ENCODE data around the gene REXO1. TPM values are rescaled to one million over a fixed set of nuclear protein-coding genes. Genes with fewer than 3 reads are reported as not detected.

REXO1 gene
- total and polyA plus RNA-seq, 2 of the 13 experiments (the other 11 are each of a cell fraction or from before 2014, with no cell fraction given): 5.0 to 11.2 TPM

DNA sequence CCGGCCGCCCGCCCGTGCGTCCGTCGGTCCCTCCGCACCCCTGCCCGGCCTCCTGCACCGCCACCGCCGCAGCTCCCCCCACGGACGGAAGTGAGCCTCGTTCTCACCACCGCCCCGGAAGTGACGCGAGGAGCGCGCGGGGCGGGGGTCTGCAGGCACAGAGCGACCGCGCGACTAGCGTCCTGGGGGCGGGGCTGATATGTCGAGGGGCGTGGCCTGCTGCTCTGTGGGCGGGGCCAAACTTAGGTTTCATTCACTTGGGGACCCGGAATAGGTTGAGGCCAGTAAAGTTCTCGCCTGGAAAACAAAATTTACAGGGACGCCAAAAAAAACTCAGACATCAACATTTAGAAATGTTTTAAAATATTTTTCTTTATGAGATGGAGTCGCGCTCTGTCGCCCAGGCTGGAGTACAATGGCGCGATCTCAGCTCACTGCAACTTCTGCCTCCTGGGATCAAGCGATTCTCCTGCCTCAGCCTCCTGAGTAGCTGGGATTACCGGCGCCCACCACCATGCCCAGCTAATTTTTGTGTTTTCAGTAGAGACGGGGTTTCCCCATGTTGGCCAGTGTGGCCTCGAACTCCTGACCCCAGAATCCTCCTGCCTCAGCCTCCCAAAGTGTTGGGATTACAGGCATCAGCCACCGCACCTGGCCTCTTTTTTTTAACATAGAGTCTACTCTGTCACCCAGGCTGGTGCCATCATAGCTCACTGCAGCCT is 37.3 kb upstream of the REXO1 start, which contains the start of gene ABHD17A (continued):
- 0 out of 2 replicates have a peak, but pooled peaks have one; percentile 0 for TF ChIP-seq SRY (CRISPR knock-in tag; IDR thresholded peaks at IDR 0.05)
- TF ChIP-seq FOSL2 (CRISPR knock-in tag; IDR thresholded peaks at IDR 0.05): peak; percentile 9; the same call in 1 of the 2 replicates
- TF ChIP-seq, protein P1, sequence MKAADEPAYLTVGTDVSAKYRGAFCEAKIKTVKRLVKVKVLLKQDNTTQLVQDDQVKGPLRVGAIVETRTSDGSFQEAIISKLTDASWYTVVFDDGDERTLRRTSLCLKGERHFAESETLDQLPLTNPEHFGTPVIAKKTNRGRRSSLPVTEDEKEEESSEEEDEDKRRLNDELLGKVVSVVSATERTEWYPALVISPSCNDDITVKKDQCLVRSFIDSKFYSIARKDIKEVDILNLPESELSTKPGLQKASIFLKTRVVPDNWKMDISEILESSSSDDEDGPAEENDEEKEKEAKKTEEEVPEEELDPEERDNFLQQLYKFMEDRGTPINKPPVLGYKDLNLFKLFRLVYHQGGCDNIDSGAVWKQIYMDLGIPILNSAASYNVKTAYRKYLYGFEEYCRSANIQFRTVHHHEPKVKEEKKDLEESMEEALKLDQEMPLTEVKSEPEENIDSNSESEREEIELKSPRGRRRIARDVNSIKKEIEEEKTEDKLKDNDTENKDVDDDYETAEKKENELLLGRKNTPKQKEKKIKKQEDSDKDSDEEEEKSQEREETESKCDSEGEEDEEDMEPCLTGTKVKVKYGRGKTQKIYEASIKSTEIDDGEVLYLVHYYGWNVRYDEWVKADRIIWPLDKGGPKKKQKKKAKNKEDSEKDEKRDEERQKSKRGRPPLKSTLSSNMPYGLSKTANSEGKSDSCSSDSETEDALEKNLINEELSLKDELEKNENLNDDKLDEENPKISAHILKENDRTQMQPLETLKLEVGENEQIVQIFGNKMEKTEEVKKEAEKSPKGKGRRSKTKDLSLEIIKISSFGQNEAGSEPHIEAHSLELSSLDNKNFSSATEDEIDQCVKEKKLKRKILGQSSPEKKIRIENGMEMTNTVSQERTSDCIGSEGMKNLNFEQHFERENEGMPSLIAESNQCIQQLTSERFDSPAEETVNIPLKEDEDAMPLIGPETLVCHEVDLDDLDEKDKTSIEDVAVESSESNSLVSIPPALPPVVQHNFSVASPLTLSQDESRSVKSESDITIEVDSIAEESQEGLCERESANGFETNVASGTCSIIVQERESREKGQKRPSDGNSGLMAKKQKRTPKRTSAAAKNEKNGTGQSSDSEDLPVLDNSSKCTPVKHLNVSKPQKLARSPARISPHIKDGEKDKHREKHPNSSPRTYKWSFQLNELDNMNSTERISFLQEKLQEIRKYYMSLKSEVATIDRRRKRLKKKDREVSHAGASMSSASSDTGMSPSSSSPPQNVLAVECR (CRISPR knock-in tag; IDR thresholded peaks at IDR 0.05; ENCODE audit: borderline replicate concordance): peak; percentile 62; the same call in 1 of the 2 replicates
- TF ChIP-seq, protein P2, sequence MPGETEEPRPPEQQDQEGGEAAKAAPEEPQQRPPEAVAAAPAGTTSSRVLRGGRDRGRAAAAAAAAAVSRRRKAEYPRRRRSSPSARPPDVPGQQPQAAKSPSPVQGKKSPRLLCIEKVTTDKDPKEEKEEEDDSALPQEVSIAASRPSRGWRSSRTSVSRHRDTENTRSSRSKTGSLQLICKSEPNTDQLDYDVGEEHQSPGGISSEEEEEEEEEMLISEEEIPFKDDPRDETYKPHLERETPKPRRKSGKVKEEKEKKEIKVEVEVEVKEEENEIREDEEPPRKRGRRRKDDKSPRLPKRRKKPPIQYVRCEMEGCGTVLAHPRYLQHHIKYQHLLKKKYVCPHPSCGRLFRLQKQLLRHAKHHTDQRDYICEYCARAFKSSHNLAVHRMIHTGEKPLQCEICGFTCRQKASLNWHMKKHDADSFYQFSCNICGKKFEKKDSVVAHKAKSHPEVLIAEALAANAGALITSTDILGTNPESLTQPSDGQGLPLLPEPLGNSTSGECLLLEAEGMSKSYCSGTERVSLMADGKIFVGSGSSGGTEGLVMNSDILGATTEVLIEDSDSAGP (CRISPR knock-in tag; IDR thresholded peaks at IDR 0.05; ENCODE audit: borderline replicate concordance): peak; percentile 58
- peak; percentile 46; the same call in 1 of the 2 replicates for TF ChIP-seq POLR2AphosphoS5 (IDR thresholded peaks at IDR 0.05; ENCODE audit: low read depth, low read length)
- TF ChIP-seq CBFB (CRISPR knock-in tag; IDR thresholded peaks at IDR 0.05): 0 out of 2 replicates have a peak, but pooled peaks have one; percentile 12
- TF ChIP-seq ZSCAN25 (CRISPR knock-in tag; IDR thresholded peaks at IDR 0.05): peak; percentile 95
- 0 out of 2 replicates have a peak, but pooled peaks have one; percentile 6 for TF ChIP-seq SOX5 (CRISPR knock-in tag; IDR thresholded peaks at IDR 0.05; ENCODE audit: borderline replicate concordance)
- 0 out of 2 replicates have a peak, but pooled peaks have one; percentile 43 for TF ChIP-seq ZNF792 (CRISPR knock-in tag; IDR thresholded peaks at IDR 0.05)
- TF ChIP-seq, protein P3, sequence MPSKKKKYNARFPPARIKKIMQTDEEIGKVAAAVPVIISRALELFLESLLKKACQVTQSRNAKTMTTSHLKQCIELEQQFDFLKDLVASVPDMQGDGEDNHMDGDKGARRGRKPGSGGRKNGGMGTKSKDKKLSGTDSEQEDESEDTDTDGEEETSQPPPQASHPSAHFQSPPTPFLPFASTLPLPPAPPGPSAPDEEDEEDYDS (CRISPR knock-in tag; IDR thresholded peaks at IDR 0.05): peak; percentile 61; the same call in 1 of the 2 replicates
- peak; percentile 69 for TF ChIP-seq PHF8 (CRISPR knock-in tag; IDR thresholded peaks at IDR 0.05)
- TF ChIP-seq, protein P4, sequence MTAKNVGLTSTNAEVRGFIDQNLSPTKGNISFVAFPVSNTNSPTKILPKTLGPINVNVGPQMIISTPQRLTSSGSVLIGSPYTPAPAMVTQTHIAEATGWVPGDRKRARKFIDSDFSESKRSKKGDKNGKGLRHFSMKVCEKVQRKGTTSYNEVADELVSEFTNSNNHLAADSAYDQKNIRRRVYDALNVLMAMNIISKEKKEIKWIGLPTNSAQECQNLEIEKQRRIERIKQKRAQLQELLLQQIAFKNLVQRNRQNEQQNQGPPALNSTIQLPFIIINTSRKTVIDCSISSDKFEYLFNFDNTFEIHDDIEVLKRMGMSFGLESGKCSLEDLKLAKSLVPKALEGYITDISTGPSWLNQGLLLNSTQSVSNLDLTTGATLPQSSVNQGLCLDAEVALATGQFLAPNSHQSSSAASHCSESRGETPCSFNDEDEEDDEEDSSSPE (CRISPR knock-in tag; IDR thresholded peaks at IDR 0.05): peak; percentile 71
- 0 out of 2 replicates have a peak, but pooled peaks have one; percentile 8 for TF ChIP-seq CHCHD3 (CRISPR knock-in tag; IDR thresholded peaks at IDR 0.05)
- TF ChIP-seq ATF1 (CRISPR knock-in tag; IDR thresholded peaks at IDR 0.05): peak; percentile 76; the same call in 1 of the 2 replicates
- TF ChIP-seq, protein P5, sequence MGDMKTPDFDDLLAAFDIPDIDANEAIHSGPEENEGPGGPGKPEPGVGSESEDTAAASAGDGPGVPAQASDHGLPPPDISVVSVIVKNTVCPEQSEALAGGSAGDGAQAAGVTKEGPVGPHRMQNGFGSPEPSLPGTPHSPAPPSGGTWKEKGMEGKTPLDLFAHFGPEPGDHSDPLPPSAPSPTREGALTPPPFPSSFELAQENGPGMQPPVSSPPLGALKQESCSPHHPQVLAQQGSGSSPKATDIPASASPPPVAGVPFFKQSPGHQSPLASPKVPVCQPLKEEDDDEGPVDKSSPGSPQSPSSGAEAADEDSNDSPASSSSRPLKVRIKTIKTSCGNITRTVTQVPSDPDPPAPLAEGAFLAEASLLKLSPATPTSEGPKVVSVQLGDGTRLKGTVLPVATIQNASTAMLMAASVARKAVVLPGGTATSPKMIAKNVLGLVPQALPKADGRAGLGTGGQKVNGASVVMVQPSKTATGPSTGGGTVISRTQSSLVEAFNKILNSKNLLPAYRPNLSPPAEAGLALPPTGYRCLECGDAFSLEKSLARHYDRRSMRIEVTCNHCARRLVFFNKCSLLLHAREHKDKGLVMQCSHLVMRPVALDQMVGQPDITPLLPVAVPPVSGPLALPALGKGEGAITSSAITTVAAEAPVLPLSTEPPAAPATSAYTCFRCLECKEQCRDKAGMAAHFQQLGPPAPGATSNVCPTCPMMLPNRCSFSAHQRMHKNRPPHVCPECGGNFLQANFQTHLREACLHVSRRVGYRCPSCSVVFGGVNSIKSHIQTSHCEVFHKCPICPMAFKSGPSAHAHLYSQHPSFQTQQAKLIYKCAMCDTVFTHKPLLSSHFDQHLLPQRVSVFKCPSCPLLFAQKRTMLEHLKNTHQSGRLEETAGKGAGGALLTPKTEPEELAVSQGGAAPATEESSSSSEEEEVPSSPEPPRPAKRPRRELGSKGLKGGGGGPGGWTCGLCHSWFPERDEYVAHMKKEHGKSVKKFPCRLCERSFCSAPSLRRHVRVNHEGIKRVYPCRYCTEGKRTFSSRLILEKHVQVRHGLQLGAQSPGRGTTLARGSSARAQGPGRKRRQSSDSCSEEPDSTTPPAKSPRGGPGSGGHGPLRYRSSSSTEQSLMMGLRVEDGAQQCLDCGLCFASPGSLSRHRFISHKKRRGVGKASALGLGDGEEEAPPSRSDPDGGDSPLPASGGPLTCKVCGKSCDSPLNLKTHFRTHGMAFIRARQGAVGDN (CRISPR knock-in tag; IDR thresholded peaks at IDR 0.05): peak; percentile 60
- peak; percentile 58 for TF ChIP-seq POLR2G (IDR thresholded peaks at IDR 0.05; ENCODE audit: low read depth, low read length)

All from HepG2 (cell line).